Measurements from ENCODE around the gene RARRES1. TPM values are rescaled to one million over a fixed set of nuclear protein-coding genes. Genes with fewer than 3 reads are reported as not detected.

RARRES1 gene
- total and polyA plus RNA-seq, 2 donors, result 2.4 to 7.3 TPM

- no peak overlapping the region for H3K27ac ChIP-seq (ENCODE audit: low read depth in 1 of 2, low read length in 1 of 2)
Observed at GRCh38 chr3:158773845-158774830, 41.9 kb upstream of the RARRES1 start.

GRCh38 chr3:158773166-158773565, 40.9 kb upstream of the RARRES1 start:
- Histone ChIP-seq H3K4me3 (ENCODE audit: low read length in 2 of 2) (no peak overlapping the region), H3K27ac (ENCODE audit: low read depth in 1 of 2, low read length in 1 of 2) (no peak overlapping the region), H3K4me1 (ENCODE audit: control insufficient read depth in 2 of 2, insufficient read depth in 2 of 2, low read length in 2 of 2) (no peaks in the 10 kb centered on the region), H3K36me3 (ENCODE audit: control insufficient read depth in 2 of 2, insufficient read depth in 2 of 2, low read length in 1 of 2) (no peaks in the 10 kb centered on the region), H3K27me3 (ENCODE audit: control insufficient read depth in 2 of 2, insufficient read depth in 1 of 2, low read length in 1 of 2) (no peaks in the 10 kb centered on the region), H3K9me3 (ENCODE audit: control insufficient read depth in 2 of 2, insufficient read depth in 1 of 2, low read length in 1 of 2) (no peaks in the 10 kb centered on the region)
- DNase-seq (ENCODE audit: low read depth in 6 of 9, low spot score in 9 of 9), result no peak

More at GRCh38 chr3:158773845-158774830, 41.9 kb upstream of the RARRES1 start:
- no peak overlapping the region for H3K4me3 ChIP-seq (ENCODE audit: low read length in 2 of 2)
- H3K4me1 ChIP-seq (ENCODE audit: control insufficient read depth in 2 of 2, insufficient read depth in 2 of 2, low read length in 2 of 2), result no peaks in the 10 kb centered on the region
- no peaks in the 10 kb centered on the region for H3K36me3 ChIP-seq (ENCODE audit: control insufficient read depth in 2 of 2, insufficient read depth in 2 of 2, low read length in 1 of 2)
- 94% methylated on average over 7 of the region's 7 CpGs for WGBS
- DNase-seq (ENCODE audit: low read depth in 6 of 9, low spot score in 9 of 9), result no peak
- H3K9me3 ChIP-seq (ENCODE audit: control insufficient read depth in 2 of 2, insufficient read depth in 1 of 2, low read length in 1 of 2), result no peaks in the 10 kb centered on the region
- no peaks in the 10 kb centered on the region for H3K27me3 ChIP-seq (ENCODE audit: control insufficient read depth in 2 of 2, insufficient read depth in 1 of 2, low read length in 1 of 2)

- Histone ChIP-seq H3K4me1 (ENCODE audit: control insufficient read depth in 2 of 2, insufficient read depth in 2 of 2, low read length in 2 of 2) (no peaks in the 10 kb centered on the region), H3K4me3 (ENCODE audit: low read length in 2 of 2) (no peak overlapping the region), H3K27me3 (ENCODE audit: control insufficient read depth in 2 of 2, insufficient read depth in 1 of 2, low read length in 1 of 2) (no peaks in the 10 kb centered on the region), H3K36me3 (ENCODE audit: control insufficient read depth in 2 of 2, insufficient read depth in 2 of 2, low read length in 1 of 2) (no peaks in the 10 kb centered on the region), H3K9me3 (ENCODE audit: control insufficient read depth in 2 of 2, insufficient read depth in 1 of 2, low read length in 1 of 2) (no peaks in the 10 kb centered on the region), H3K27ac (ENCODE audit: low read depth in 1 of 2, low read length in 1 of 2) (no peak overlapping the region)
- 92% methylated on average over 3 of the region's 3 CpGs for whole genome bisulfite sequencing
- no peak for DNase-seq (ENCODE audit: low read depth in 6 of 9, low spot score in 9 of 9)
Observed at GRCh38 chr3:158771982-158772381, 39.7 kb upstream of the RARRES1 start.

GRCh38 chr3:158771577-158771976, 39.3 kb upstream of the RARRES1 start:
- no peak for DNase-seq (ENCODE audit: low read depth in 6 of 9, low spot score in 9 of 9)
- no peaks in the 10 kb centered on the region for H3K27me3 ChIP-seq (ENCODE audit: control insufficient read depth in 2 of 2, insufficient read depth in 1 of 2, low read length in 1 of 2)
- no peaks in the 10 kb centered on the region for H3K36me3 ChIP-seq (ENCODE audit: control insufficient read depth in 2 of 2, insufficient read depth in 2 of 2, low read length in 1 of 2)
- no peak overlapping the region for H3K4me3 ChIP-seq (ENCODE audit: low read length in 2 of 2)
- no peaks in the 10 kb centered on the region for H3K9me3 ChIP-seq (ENCODE audit: control insufficient read depth in 2 of 2, insufficient read depth in 1 of 2, low read length in 1 of 2)
- no peaks in the 10 kb centered on the region for H3K4me1 ChIP-seq (ENCODE audit: control insufficient read depth in 2 of 2, insufficient read depth in 2 of 2, low read length in 2 of 2)
- WGBS, result 96% methylated on average over 1 of the region's 1 CpG
- H3K27ac ChIP-seq (ENCODE audit: low read depth in 1 of 2, low read length in 1 of 2), result no peak overlapping the region

GRCh38 chr3:158770741-158771350, 38.6 kb upstream of the RARRES1 start:
- no peak for DNase-seq (ENCODE audit: low read depth in 6 of 9, low spot score in 9 of 9)
- no peak overlapping the region for H3K27ac ChIP-seq (ENCODE audit: low read depth in 1 of 2, low read length in 1 of 2)
- no peaks in the 10 kb centered on the region for H3K27me3 ChIP-seq (ENCODE audit: control insufficient read depth in 2 of 2, insufficient read depth in 1 of 2, low read length in 1 of 2)
- no peaks in the 10 kb centered on the region for H3K9me3 ChIP-seq (ENCODE audit: control insufficient read depth in 2 of 2, insufficient read depth in 1 of 2, low read length in 1 of 2)
- 96% methylated on average over 4 of the region's 4 CpGs for WGBS
- H3K4me3 ChIP-seq (ENCODE audit: low read length in 2 of 2), result no peak overlapping the region
- H3K36me3 ChIP-seq (ENCODE audit: control insufficient read depth in 2 of 2, insufficient read depth in 2 of 2, low read length in 1 of 2), result no peaks in the 10 kb centered on the region
- H3K4me1 ChIP-seq (ENCODE audit: control insufficient read depth in 2 of 2, insufficient read depth in 2 of 2, low read length in 2 of 2), result no peaks in the 10 kb centered on the region

- DNase-seq (ENCODE audit: low read depth in 6 of 9, low spot score in 9 of 9), result no peak
- no peaks in the 10 kb centered on the region for H3K27me3 ChIP-seq (ENCODE audit: control insufficient read depth in 2 of 2, insufficient read depth in 1 of 2, low read length in 1 of 2)
- H3K4me1 ChIP-seq (ENCODE audit: control insufficient read depth in 2 of 2, insufficient read depth in 2 of 2, low read length in 2 of 2), result no peaks in the 10 kb centered on the region
- no peaks in the 10 kb centered on the region for H3K36me3 ChIP-seq (ENCODE audit: control insufficient read depth in 2 of 2, insufficient read depth in 2 of 2, low read length in 1 of 2)
- 96% methylated on average over 10 of the region's 10 CpGs for WGBS
- H3K27ac ChIP-seq (ENCODE audit: low read depth in 1 of 2, low read length in 1 of 2), result no peak overlapping the region
- no peaks in the 10 kb centered on the region for H3K9me3 ChIP-seq (ENCODE audit: control insufficient read depth in 2 of 2, insufficient read depth in 1 of 2, low read length in 1 of 2)
- no peak overlapping the region for H3K4me3 ChIP-seq (ENCODE audit: low read length in 2 of 2)
Observed at GRCh38 chr3:158769952-158770740, 37.9 kb upstream of the RARRES1 start.

- Histone ChIP-seq H3K27ac (ENCODE audit: low read depth in 1 of 2, low read length in 1 of 2) (no peak overlapping the region), H3K4me3 (ENCODE audit: low read length in 2 of 2) (no peak overlapping the region), H3K27me3 (ENCODE audit: control insufficient read depth in 2 of 2, insufficient read depth in 1 of 2, low read length in 1 of 2) (no peaks in the 10 kb centered on the region), H3K4me1 (ENCODE audit: control insufficient read depth in 2 of 2, insufficient read depth in 2 of 2, low read length in 2 of 2) (no peaks in the 10 kb centered on the region), H3K36me3 (ENCODE audit: control insufficient read depth in 2 of 2, insufficient read depth in 2 of 2, low read length in 1 of 2) (no peaks in the 10 kb centered on the region), H3K9me3 (ENCODE audit: control insufficient read depth in 2 of 2, insufficient read depth in 1 of 2, low read length in 1 of 2) (no peaks in the 10 kb centered on the region)
- no peak for DNase-seq (ENCODE audit: low read depth in 6 of 9, low spot score in 9 of 9)
- 94% methylated on average over 4 of the region's 4 CpGs for WGBS
Observed at GRCh38 chr3:158769549-158769948, 37.3 kb upstream of the RARRES1 start.

GRCh38 chr3:158768881-158769543, 36.8 kb upstream of the RARRES1 start:
- Histone ChIP-seq H3K4me3 (ENCODE audit: low read length in 2 of 2) (no peak overlapping the region), H3K27me3 (ENCODE audit: control insufficient read depth in 2 of 2, insufficient read depth in 1 of 2, low read length in 1 of 2) (no peaks in the 10 kb centered on the region), H3K9me3 (ENCODE audit: control insufficient read depth in 2 of 2, insufficient read depth in 1 of 2, low read length in 1 of 2) (no peaks in the 10 kb centered on the region), H3K36me3 (ENCODE audit: control insufficient read depth in 2 of 2, insufficient read depth in 2 of 2, low read length in 1 of 2) (no peaks in the 10 kb centered on the region), H3K4me1 (ENCODE audit: control insufficient read depth in 2 of 2, insufficient read depth in 2 of 2, low read length in 2 of 2) (no peaks in the 10 kb centered on the region), H3K27ac (ENCODE audit: low read depth in 1 of 2, low read length in 1 of 2) (no peak overlapping the region)
- 95% methylated on average over 8 of the region's 8 CpGs for WGBS
- DNase-seq (ENCODE audit: low read depth in 6 of 9, low spot score in 9 of 9), result no peak

Data from thymus (tissue), 11 donors.